ENCODE data around the gene TRAF2.
A peak's percentile ranks its signal among the peaks of the same experiment; 100 is the strongest.
"Not testable (repeated sequence)": the region's sequence is repeated elsewhere in the genome, so short reads cannot be mapped to it uniquely, and the experiment has no call there.

Gene TRAF2

GRCh38 chr9:136857581-136858412 lies 28.5 kb upstream of the TRAF2 start:
- DNase-seq (ENCODE audit: low spot score) = no peak

GRCh38 chr9:136858452-136858843 lies 27.9 kb upstream of the TRAF2 start:
- DNase-seq (ENCODE audit: low spot score) = no peak

GRCh38 chr9:136858844-136859757 lies 27.2 kb upstream of the TRAF2 start:
- DNase-seq (ENCODE audit: low spot score) = no peak

GRCh38 chr9:136860529-136860928 lies 25.8 kb upstream of the TRAF2 start:
- DNase-seq (ENCODE audit: low spot score) = no peak

GRCh38 chr9:136860933-136861873 lies 25.1 kb upstream of the TRAF2 start:
- DNase-seq (ENCODE audit: low spot score) = no peak

GRCh38 chr9:136861874-136862457 lies 24.4 kb upstream of the TRAF2 start:
- no peak for DNase-seq (ENCODE audit: low spot score)

- no peak for DNase-seq (ENCODE audit: low spot score)
Observed at GRCh38 chr9:136862849-136863622, 23.3 kb upstream of the TRAF2 start.

- no peak for DNase-seq (ENCODE audit: low spot score)
Observed at GRCh38 chr9:136863623-136864273, 22.6 kb upstream of the TRAF2 start.

- no peak for DNase-seq (ENCODE audit: low spot score)
Observed at GRCh38 chr9:136865041-136865767, 21.1 kb upstream of the TRAF2 start.

GRCh38 chr9:136865768-136866103 lies 20.6 kb upstream of the TRAF2 start:
- DNase-seq (ENCODE audit: low spot score) = no peak

GRCh38 chr9:136866898-136867421 lies 19.4 kb upstream of the TRAF2 start:
- DNase-seq (ENCODE audit: low spot score) = not testable (repeated sequence)

- DNase-seq (ENCODE audit: low spot score) = peak; percentile 2
Observed at GRCh38 chr9:136867480-136867879, 18.8 kb upstream of the TRAF2 start.

- peak; percentile 7 for DNase-seq (ENCODE audit: low spot score)
Observed at GRCh38 chr9:136867917-136868316, 18.4 kb upstream of the TRAF2 start.

GRCh38 chr9:136868644-136869043 lies 17.7 kb upstream of the TRAF2 start:
- DNase-seq (ENCODE audit: low spot score) = peak; percentile 20

GRCh38 chr9:136869611-136870010 lies 16.7 kb upstream of the TRAF2 start:
- not testable (repeated sequence) for DNase-seq (ENCODE audit: low spot score)

GRCh38 chr9:136875155-136875554 lies 11.2 kb upstream of the TRAF2 start:
- DNase-seq (ENCODE audit: low spot score) = no peak

GRCh38 chr9:136876476-136876875 lies 9.8 kb upstream of the TRAF2 start:
- DNase-seq (ENCODE audit: low spot score) = no peak

- DNase-seq (ENCODE audit: low spot score) = peak; percentile 36
Observed at GRCh38 chr9:136880651-136881050, 5.7 kb upstream of the TRAF2 start.

- DNase-seq (ENCODE audit: low spot score) = peak; percentile 15
Observed at GRCh38 chr9:136881691-136882108, 4.6 kb upstream of the TRAF2 start.
